SK-N-SH treated with all-trans-retinoic acid at 6 μM for 48 hours (cell line): ENCODE data around the gene TTC28.

Experiments
- ATAC-seq: fragments of 200-7000 bp; cut with Tn5 transposase; 3 replicates; pipeline ENCODE4 v1.9.1; 2020; ENCODE audit warnings: mild to moderate bottlenecking, moderate library complexity
- ARNTL ChIP-seq: fragments of 450-650 bp; formaldehyde crosslinking; IDR thresholded peaks from 2 replicates; pipeline ENCODE4 v1.5.0; 2020; ENCODE audit warnings: low read depth, mild to moderate bottlenecking, moderate library complexity, borderline replicate concordance
- BACH2 ChIP-seq: fragments of 250-450 bp; sonication (Bioruptor Pico); IDR thresholded peaks from 2 replicates; pipeline ENCODE4 v1.9.0; 2021; ENCODE audit warnings: mild to moderate bottlenecking, borderline replicate concordance
- CSDC2 ChIP-seq: fragments of 250-450 bp; sonication (Bioruptor Pico); IDR thresholded peaks from 2 replicates; pipeline ENCODE4 v1.5.0; 2020; ENCODE audit warnings: mild to moderate bottlenecking, moderate library complexity
- ESRRG ChIP-seq: fragments of 250-450 bp; sonication (Bioruptor Pico); IDR thresholded peaks from 2 replicates; pipeline ENCODE4 v1.6.1; 2021; ENCODE audit warnings: mild to moderate bottlenecking
- ISL1 ChIP-seq: fragments of 250-450 bp; sonication (Bioruptor Pico); IDR thresholded peaks from 2 replicates; pipeline ENCODE4 v2.1.2; 2022; ENCODE audit warnings: mild to moderate bottlenecking, moderate library complexity
- OSR1 ChIP-seq: fragments of 250-450 bp; sonication (Bioruptor Pico); IDR thresholded peaks from 2 replicates; pipeline ENCODE4 v1.8.0; 2022; ENCODE audit warnings: moderate library complexity, mild to moderate bottlenecking, inconsistent platforms
- PATZ1 ChIP-seq: fragments of 250-450 bp; sonication (Bioruptor Pico); IDR thresholded peaks from 2 replicates; pipeline ENCODE4 v1.8.0; 2020; ENCODE audit warnings: mild to moderate bottlenecking, moderate library complexity, borderline replicate concordance
- POU6F1 ChIP-seq: fragments of 250-450 bp; sonication (Bioruptor Pico); IDR thresholded peaks from 2 replicates; pipeline ENCODE4 v1.8.0; 2021; ENCODE audit warnings: low read depth, mild to moderate bottlenecking, moderate library complexity, borderline replicate concordance
- PPARA ChIP-seq: fragments of 250-450 bp; sonication (Bioruptor Pico); IDR thresholded peaks from 2 replicates; pipeline ENCODE4 v1.5.0; 2020; ENCODE audit warnings: mild to moderate bottlenecking, borderline replicate concordance
- RARB ChIP-seq: fragments of 250-450 bp; sonication (Bioruptor Pico); IDR thresholded peaks from 2 replicates; pipeline ENCODE4 v1.8.0; 2021; ENCODE audit warnings: mild to moderate bottlenecking, moderate library complexity
- TCF4 ChIP-seq: fragments of 250-450 bp; sonication (Bioruptor Pico); IDR thresholded peaks from 2 replicates; pipeline ENCODE4 v1.8.0; 2021; ENCODE audit warnings: mild to moderate bottlenecking, moderate library complexity, borderline replicate concordance
- TSHZ2 ChIP-seq: fragments of 250-450 bp; sonication (Bioruptor Pico); IDR thresholded peaks from 2 replicates; pipeline ENCODE4 v1.5.0; 2020; ENCODE audit warnings: mild to moderate bottlenecking, moderate library complexity
- ZC3H10 ChIP-seq: fragments of 250-450 bp; sonication (Bioruptor Pico); IDR thresholded peaks from 2 replicates; pipeline ENCODE4 v1.5.1; 2021; ENCODE audit warnings: mild to moderate bottlenecking, moderate library complexity
- ZFP3 ChIP-seq: fragments of 250-450 bp; sonication (Bioruptor Pico); IDR thresholded peaks from 2 replicates; pipeline ENCODE4 v1.5.0; 2020; ENCODE audit warnings: mild to moderate bottlenecking, moderate library complexity
- ZFP30 ChIP-seq: fragments of 450-650 bp; formaldehyde crosslinking; IDR thresholded peaks from 2 replicates; pipeline ENCODE4 v1.5.0; 2022; ENCODE audit warnings: mild to moderate bottlenecking, moderate library complexity
- ZNF565 ChIP-seq: fragments of 450-650 bp; formaldehyde crosslinking; conservative IDR thresholded peaks from 2 replicates; pipeline ENCODE4 v1.5.0; 2020; ENCODE audit warnings: low read depth, mild to moderate bottlenecking, moderate library complexity
- ZNF70 ChIP-seq: fragments of 450-650 bp; formaldehyde crosslinking; IDR thresholded peaks from 2 replicates; pipeline ENCODE4 v1.5.0; 2020; ENCODE audit warnings: mild to moderate bottlenecking, moderate library complexity
- ZNF8 ChIP-seq: fragments of 450-650 bp; formaldehyde crosslinking; IDR thresholded peaks from 2 replicates; pipeline ENCODE4 v1.5.0; 2020; ENCODE audit warnings: mild to moderate bottlenecking, moderate library complexity
- TF ChIP-seq, protein P1 (sequence below): fragments of 250-450 bp; sonication (Bioruptor Pico); IDR thresholded peaks from 2 replicates; pipeline ENCODE4 v1.5.1; 2021; ENCODE audit warnings: mild to moderate bottlenecking, moderate library complexity

The TTC28 gene

DNA sequence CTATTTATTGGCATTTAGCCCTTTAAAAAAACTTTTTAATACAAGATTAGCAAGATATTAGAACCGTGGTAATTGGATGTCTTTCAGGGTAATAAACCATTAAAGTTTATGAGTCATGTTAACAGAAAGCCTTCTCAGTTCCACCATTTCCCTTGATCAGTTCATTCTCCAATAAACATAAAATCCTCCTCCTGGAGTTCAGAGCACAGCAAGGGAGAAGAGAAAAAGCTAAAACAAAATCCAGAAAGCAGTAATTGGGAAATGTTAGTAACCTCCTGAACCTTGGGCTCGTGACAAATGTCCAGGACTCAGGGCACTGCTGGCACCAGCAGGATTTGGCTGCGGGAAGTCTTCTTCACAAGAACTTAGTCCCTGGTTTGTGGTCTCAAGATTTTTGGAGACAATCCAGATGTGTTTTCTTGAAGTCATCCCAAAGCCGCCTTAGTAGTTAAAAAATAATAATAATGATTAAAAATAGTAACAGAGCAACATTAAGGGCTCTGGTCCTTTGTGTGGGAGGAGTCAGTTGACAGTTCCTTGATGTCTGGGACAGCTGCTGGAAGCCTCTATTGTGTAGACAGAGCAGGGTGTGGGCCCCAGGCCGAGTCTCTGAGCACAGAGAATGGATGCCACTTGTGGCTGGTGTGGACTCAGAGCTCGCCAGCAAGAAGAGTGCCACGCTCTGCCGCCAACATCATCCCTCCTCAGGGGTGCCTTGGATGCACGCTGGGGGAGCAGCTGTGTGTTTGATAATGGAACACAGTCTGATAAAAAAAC is 717.2 kb downstream of the TTC28 start:
- ATAC-seq = no peak

GRCh38 chr22:27961680-27962079 is 718.0 kb downstream of the TTC28 start:
- no peak for ATAC-seq
- TF ChIP-seq ZNF565 (CRISPR knock-in tag) (no peak), ZFP30 (CRISPR knock-in tag) (no peak), PPARA (CRISPR knock-in tag) (no peak), ESRRG (CRISPR knock-in tag) (no peak), BACH2 (CRISPR knock-in tag) (no peak), ISL1 (CRISPR knock-in tag) (no peak), CSDC2 (no peak), PATZ1 (CRISPR knock-in tag) (no peak), RARB (CRISPR knock-in tag) (no peak), ARNTL (CRISPR knock-in tag) (no peak), ZNF70 (CRISPR knock-in tag) (no peak), ZFP3 (CRISPR knock-in tag) (no peak)
- TF ChIP-seq, protein P1, sequence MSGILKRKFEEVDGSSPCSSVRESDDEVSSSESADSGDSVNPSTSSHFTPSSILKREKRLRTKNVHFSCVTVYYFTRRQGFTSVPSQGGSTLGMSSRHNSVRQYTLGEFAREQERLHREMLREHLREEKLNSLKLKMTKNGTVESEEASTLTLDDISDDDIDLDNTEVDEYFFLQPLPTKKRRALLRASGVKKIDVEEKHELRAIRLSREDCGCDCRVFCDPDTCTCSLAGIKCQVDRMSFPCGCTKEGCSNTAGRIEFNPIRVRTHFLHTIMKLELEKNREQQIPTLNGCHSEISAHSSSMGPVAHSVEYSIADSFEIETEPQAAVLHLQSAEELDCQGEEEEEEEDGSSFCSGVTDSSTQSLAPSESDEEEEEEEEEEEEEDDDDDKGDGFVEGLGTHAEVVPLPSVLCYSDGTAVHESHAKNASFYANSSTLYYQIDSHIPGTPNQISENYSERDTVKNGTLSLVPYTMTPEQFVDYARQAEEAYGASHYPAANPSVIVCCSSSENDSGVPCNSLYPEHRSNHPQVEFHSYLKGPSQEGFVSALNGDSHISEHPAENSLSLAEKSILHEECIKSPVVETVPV = no peak

More for the DNA sequence above, 717.2 kb downstream of the TTC28 start:
- TF ChIP-seq ISL1 (CRISPR knock-in tag) = no peak
- no peak for TF ChIP-seq TSHZ2 (CRISPR knock-in tag)
- no peak for TF ChIP-seq ZNF70 (CRISPR knock-in tag)
- TF ChIP-seq ZC3H10 (CRISPR knock-in tag) = no peak
- TF ChIP-seq PATZ1 (CRISPR knock-in tag) = no peak
- no peak for TF ChIP-seq TCF4 (CRISPR knock-in tag)
- TF ChIP-seq, protein P1 = no peak
- no peak for TF ChIP-seq ZFP3 (CRISPR knock-in tag)
- TF ChIP-seq POU6F1 (CRISPR knock-in tag) = no peak
- no peak for TF ChIP-seq OSR1 (CRISPR knock-in tag)
- no peak for TF ChIP-seq BACH2 (CRISPR knock-in tag)
- no peak for TF ChIP-seq ZNF8
